ENCODE measurements around the gene CBFA2T3.

Gene CBFA2T3

GRCh38 chr16:88976366-88977017 is 515 bp downstream of the CBFA2T3 start:
- peak; percentile 62 for DNase-seq (ENCODE audit: low spot score)

GRCh38 chr16:88975511-88976061 is 1.4 kb downstream of the CBFA2T3 start:
- DNase-seq (ENCODE audit: low spot score) = peak; percentile 60

- DNase-seq (ENCODE audit: low spot score) = no peak
These were observed 2.1 kb downstream of the CBFA2T3 start for GRCh38 chr16:88974916-88975215.

- DNase-seq (ENCODE audit: low spot score) = peak; percentile 33
These were observed 2.7 kb downstream of the CBFA2T3 start for GRCh38 chr16:88974080-88974915.

GRCh38 chr16:88973415-88974050 is 3.5 kb downstream of the CBFA2T3 start:
- no peak for DNase-seq (ENCODE audit: low spot score)

GRCh38 chr16:88973007-88973410 is 4.0 kb downstream of the CBFA2T3 start:
- no peak for DNase-seq (ENCODE audit: low spot score)

- no peak for DNase-seq (ENCODE audit: low spot score)
These were observed 4.7 kb downstream of the CBFA2T3 start for GRCh38 chr16:88972349-88972748.

- DNase-seq (ENCODE audit: low spot score) = no peak
These were observed 5.5 kb downstream of the CBFA2T3 start for GRCh38 chr16:88971371-88972097.

- no peak for DNase-seq (ENCODE audit: low spot score)
These were observed 6.4 kb downstream of the CBFA2T3 start for GRCh38 chr16:88970539-88971065.

GRCh38 chr16:88970050-88970449 is 7.0 kb downstream of the CBFA2T3 start:
- DNase-seq (ENCODE audit: low spot score) = no peak

GRCh38 chr16:88969361-88969831 is 7.6 kb downstream of the CBFA2T3 start:
- no peak for DNase-seq (ENCODE audit: low spot score)

- DNase-seq (ENCODE audit: low spot score) = no peak
These were observed 8.3 kb downstream of the CBFA2T3 start for GRCh38 chr16:88968589-88969280.

- no peak for DNase-seq (ENCODE audit: low spot score)
These were observed 9.0 kb downstream of the CBFA2T3 start for GRCh38 chr16:88967830-88968588.

- no peak for DNase-seq (ENCODE audit: low spot score)
These were observed 9.8 kb downstream of the CBFA2T3 start for GRCh38 chr16:88966986-88967829.

GRCh38 chr16:88965826-88966480 is 11.1 kb downstream of the CBFA2T3 start:
- DNase-seq (ENCODE audit: low spot score) = no peak

GRCh38 chr16:88965411-88965810 is 11.6 kb downstream of the CBFA2T3 start:
- no peak for DNase-seq (ENCODE audit: low spot score)

GRCh38 chr16:88964636-88965035 is 12.4 kb downstream of the CBFA2T3 start:
- DNase-seq (ENCODE audit: low spot score) = no peak

GRCh38 chr16:88963583-88963982 is 13.4 kb downstream of the CBFA2T3 start:
- DNase-seq (ENCODE audit: low spot score) = no peak

All from hematopoietic multipotent progenitor cell treated with erythropoietin and hydrocortisone succinate and interleukin-3 and kit ligand, for 15 days (in vitro differentiated cells).